GM20431 (cell line): ENCODE data around the gene PODXL.
"Not testable (repeated sequence)": the region's sequence is repeated elsewhere in the genome, so short reads cannot be mapped to it uniquely, and the experiment has no call there.

Experiments
- in situ Hi-C: fragments of 300-500 bp; cut with MseI, MboI; formaldehyde crosslinking; loops from one replicate; pipeline ENCODE4 v1.15.0; 2020; ENCODE audit warnings: low sequenced_read_pairs; ENCODE audit not compliant: unreplicated experiment

The PODXL gene

DNA sequence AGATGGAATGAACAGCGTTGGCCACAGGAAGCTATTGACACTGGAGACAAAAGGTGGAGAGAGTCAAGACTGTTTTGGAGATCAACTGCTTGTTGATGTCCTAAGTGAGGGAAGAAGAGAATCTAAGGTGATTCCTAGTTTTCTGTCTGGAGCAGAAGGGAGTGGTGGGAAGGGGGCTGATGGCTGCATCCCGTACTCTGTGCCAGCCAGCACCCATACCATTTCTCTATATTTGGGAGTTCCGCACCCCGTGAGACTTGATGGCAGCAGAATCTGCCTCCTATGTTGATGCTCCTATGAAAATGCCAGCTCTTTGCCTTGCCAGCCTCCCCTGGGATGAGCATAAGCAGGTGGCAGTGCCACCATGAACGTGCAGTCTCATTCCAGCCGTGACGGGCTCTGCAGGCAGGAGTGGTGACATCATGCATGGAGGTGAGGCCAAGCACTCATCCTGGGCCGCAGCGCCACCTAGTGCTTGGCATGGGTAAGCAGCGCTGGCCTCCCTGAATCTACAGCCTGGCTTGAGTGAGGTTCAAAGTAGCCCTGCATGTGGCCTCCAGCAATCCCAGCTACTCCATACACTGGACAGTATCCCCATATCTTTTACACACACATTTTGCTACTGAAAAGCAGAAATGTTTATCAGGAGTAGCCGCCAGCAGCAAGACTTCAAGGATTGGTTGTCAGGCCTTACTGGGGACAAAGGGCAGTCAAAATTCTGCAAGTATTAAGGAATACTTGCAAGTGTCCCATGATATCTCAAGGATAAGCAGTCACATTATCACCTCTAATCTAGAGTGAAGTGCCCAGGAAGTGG lies 43.0 kb downstream of the PODXL start:
- in situ Hi-C loops, result no loop called here

DNA sequence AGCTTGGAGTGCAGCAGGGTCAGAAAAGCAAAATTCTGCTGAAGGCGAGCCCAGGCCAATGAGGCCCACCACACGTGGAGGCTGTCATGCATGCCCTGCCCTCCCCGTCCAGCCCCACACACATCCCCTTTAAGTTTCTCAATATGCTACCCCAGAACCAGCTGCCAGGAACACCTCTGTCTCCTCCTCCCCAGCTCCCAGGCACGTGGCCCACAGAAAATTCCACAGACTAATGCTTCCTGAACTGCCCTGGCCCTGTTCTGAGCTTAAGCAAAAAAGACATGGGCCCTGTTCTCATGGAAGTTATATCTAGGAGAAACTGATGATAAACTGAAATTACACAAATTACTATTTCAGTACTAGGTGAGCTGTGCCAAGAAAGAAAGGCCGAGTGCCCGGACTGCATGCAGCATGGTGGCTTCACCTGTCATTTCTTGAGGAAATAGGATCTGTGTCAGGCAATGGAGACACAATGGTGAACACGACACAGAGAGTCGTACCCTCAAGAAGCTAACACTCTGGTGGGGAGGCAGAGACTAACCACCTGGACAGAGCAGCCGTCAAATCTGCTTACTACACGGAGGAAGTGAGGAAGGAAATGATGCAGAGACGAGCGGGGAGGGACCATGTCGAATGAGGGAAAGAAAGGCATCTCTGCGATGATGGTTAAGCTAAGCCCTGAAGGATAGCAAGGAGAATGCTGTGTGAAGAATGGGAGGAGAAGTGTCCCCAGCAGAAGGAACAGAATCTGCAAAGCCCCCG lies 44.5 kb downstream of the PODXL start:
- in situ Hi-C loops, result no loop called here

DNA sequence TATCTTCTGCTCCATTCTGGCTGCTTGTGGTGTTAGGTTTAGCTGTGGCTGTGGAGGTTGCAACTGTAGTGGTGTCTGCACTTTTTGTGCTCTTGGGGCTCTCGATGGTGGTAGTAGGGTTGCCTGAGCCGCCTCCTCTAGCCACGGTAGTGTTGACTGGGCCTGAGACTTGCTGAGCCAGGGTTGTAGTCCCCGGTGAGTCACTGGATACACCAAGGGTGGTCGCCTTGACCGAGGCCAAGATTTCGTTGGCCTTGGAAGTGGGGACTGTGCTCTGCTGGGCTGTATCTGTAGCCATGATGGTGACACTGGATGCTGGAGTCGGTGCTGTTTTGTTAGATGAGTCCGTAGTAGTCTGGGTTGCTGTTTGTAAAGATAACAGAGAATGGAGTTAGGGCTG lies 45.4 kb downstream of the PODXL start:
- in situ Hi-C loops, result no loop called here

DNA sequence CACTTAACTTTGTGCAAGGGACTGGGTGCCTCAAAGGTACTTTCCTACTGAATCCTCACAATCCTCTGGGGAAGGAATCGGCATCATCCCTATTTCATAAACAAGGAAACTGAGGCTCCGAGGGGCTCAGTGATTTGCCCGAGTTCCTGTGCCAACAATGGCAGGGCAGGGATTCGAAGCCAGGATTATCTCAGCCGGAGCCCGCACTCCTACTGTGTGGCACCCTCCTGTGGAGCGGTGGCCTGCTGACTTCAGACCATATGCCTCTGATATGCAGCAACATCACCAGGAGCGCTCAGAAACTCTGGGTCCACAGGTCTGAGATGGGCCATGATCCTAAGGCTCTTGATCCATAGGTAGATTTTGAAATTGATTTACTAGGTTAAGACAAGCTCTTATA lies 46.6 kb downstream of the PODXL start:
- in situ Hi-C loops, result no loop called here

DNA sequence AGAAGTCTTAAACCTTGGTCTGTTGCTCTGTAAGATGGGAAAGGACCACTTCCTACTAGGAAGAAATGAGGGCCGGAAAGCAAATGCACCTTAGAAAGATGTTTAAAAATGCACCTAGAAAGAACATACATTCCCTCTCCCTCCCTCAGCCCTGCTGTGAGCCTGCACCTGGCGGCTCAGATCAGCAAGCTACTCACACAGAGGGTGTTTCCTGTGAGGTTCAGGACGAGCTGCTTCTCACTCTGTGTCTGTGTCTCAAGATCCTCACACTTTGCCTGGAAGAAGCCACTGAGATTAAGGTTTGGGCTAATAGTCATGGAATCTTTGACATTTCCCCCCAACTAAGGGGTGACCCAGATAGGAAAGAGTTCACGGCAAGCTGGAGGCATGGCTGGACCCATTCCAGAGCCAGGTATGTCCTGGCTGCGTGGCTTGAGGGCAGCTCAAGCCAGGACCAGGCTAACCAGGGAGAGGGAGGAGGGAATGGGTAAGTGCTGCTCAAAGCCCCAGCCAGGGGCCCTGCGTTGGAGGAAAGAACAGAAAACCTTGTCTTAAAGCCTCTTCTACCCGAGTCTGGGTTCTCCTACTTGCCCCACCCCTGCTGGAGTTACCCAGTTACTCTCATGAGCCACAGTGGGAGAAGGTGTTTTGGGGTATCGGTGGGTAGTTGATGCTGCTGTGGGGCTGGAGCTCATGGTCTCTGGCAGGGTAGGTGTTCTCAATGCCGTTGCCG lies 47.5 kb downstream of the PODXL start:
- in situ Hi-C loops, result no loop called here

DNA sequence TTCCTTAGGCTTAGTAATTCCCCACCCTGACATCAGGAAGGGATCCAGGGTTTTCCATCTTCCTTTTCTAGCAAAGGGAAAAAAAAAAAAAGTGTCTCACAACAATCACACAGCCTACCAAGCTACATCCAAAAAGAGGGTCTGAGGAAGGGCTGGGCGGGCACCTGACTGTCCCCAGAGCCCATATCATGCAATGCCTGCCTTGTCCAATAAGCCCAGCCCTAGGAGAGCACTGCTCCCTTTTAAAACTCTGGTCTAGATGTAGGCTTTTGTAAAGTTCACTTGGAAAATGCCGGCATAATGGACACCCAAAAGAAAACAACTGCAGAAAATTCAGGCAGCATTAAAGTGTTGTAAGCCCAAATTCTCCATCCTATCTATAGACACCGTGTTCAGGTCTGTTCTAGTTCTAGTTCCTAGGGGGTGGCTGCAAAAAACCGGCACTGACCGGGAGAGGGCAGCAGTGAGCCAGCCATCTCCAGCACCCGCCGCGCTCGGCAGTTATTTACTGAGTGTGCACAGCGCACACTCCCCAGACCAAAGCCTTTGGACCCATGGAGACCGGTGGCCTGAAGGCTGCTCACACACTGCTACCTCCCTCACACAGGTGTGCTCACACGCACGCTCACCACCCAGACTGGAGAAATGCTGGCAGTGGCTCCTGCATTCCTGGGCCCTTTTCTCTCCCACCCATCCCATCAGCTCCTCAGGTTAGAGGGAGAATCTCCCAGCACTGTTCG lies 48.7 kb downstream of the PODXL start:
- in situ Hi-C loops, result no loop called here

DNA sequence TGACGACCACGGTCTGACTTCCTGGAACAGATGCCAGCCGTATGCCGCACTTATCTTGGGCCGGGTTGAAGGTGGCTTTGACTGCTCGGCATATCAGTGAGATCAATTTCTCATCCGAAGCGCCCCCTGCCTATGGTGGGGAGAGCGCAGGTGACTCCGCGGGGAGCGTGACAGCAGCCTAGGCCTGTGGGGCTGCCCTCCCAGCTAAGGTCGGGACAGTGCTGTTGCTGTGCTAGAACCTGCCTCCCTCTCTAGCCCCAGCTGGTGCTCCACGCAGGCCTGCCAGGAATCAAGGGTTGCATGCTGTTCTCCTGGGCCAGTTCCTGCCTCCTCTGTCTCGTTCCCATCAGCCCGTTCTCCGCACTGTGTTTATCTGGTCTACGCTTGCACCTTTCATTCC lies 49.8 kb downstream of the PODXL start:
- in situ Hi-C loops, result no loop called here

DNA sequence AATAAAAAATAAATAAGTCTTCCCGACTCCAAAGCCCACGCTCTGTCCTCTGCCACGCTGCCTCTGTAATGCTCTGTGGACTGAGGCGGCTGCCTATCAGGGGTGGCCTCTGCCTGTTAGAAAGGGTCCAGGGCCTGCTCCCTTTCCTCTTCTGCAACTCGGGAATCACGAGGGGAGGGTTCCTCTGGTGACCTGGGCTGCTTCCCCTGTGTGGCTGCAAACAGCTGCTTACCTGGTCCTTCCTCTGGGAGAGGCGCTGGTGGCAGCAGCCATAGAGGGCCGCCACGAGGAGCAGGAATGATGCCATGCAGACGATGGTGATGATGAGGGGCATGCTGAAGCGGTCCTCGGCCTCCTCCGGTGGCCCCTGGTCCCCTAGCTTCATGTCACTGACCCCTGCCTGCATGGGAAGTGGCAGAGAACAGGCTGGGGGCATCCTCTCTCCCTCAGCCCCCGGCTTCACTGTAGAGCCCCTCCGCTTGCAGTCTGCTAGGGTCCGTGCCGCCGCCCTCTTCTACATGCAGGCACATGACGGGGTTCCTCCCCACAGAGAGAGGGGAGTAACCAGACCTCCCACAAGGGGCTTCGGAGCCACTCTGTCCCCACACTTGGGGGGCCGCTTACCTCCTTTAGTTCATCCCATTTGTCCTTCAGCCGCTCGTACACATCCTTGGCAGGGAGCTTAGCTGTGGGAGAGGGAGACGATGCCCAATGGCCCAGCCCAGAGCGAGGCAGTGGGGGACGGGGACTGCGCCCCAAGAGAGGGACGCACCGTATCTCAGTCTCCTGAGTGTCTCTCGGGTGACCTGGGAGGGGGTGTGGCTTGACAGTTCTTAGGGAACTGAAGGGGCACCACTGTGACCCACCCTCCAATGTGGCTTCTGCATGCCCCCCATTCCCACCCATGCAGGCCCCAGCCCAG lies 50.5 kb downstream of the PODXL start:
- in situ Hi-C loops, result no loop called here

DNA sequence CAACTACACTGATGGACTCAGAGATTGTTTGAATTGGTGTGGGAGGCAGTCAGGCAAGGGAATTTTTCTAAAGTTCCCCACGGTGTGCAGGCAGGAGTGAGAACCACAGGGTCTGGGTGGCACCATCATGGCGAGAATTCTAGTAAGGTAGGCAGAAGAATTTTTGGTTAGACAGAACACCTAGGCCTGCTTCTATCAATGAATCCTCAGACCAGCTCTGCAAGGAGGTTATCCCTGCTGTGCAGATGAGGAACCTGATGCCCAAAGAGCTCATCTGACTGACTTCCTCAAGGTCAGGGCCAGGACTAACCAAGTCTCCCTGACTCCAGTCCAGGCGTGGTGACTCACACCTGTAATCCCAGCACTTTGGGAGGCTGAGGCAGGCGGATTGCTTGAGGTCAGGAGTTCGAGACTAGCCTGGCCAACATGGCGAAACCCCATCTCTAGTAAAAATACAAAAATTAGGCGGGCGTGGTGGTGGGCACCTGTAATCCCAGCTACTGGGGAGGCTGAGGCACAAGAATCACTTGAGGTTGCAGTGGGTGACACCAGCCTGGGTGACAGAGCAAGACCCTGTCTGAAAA lies 51.3 kb downstream of the PODXL start:
- in situ Hi-C loops, result not testable (repeated sequence)

DNA sequence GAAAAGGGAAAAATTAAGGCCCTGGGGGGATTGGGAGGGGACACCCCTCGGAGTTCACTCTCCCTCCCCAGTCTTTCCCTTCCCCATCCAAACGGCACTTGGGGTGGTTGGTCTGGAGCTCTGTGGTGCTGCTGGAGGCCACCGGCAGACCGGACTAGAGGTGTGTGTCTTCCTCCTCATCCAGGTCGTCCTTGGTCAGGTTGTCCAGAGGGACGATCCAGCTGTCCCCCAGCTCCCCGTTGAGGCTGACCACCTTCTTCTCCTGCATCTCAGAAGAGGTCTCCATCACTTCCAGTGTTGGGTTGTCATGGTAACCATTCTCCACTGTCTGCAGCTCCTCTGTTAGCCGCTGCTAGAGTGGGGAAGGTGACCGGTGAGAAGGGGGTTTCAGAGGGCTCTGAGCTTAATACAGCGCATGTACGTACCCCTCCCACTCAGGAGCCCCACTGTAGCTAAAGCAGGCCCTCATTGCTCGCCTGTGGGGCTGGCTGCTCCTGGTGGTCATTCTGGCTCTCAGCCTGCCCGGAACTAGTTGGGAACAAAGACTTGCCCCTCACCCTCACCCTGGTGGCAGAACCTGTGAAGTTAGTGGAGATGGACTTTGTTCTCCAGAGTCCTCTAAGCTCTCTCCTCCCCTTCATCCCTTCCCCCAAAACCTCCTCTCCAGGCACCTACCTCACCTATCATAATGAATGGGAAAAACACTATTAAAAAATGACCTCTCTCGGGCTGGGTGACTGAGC lies 52.1 kb downstream of the PODXL start:
- in situ Hi-C loops, result no loop called here

DNA sequence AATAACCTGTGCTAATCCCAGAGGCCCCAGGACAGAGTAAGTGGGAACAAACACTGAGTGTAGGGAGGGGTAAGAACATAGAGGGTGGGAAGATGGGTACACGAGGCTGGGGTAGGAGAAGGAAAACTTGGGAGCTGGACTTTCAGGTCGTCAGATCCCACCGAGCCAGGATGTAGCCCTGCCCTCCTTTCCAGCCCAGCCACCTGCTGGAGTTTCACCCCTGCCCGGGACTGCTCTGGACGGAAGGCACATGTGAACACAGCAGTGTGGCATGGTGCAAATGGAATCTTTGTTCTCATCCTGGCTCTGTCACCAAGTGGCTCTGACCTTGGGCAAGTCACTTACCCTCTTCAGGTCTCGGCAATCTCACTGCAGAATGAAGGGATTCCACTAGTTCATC lies 52.8 kb downstream of the PODXL start:
- in situ Hi-C loops, result no loop called here

DNA sequence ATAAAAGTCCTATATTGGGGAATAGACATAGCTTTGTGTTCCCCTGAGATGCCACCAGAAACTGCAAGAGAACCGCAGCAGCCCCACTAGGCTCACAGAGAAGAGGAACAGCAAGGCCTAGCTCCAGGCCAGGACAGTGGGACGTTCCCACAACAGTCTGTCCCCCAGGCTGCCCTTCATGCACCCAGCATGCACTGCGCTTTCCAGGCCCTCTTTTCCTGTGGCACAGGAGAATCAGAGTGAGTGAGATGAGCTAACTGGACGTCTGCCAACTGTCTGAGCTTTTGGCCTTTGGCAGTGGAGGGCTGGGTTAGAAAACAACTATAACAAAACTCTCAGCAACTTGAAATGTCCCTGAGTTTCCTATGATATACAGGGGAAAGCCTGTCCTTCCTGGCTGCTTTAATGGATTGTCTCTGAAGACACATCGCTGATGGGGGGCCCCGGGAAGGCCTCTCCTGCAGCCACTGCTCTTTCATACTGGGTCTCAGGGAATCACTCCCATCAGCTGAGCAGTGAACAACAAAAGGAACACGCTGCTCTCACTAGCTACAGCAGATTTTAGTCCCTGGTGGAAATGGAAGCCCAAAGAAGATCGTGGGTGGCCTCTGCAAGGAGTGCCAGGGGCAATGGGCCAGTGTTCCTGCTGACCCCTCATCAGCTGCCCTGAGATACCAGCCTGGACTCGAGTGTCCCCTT lies 53.5 kb downstream of the PODXL start:
- in situ Hi-C loops, result no loop called here

DNA sequence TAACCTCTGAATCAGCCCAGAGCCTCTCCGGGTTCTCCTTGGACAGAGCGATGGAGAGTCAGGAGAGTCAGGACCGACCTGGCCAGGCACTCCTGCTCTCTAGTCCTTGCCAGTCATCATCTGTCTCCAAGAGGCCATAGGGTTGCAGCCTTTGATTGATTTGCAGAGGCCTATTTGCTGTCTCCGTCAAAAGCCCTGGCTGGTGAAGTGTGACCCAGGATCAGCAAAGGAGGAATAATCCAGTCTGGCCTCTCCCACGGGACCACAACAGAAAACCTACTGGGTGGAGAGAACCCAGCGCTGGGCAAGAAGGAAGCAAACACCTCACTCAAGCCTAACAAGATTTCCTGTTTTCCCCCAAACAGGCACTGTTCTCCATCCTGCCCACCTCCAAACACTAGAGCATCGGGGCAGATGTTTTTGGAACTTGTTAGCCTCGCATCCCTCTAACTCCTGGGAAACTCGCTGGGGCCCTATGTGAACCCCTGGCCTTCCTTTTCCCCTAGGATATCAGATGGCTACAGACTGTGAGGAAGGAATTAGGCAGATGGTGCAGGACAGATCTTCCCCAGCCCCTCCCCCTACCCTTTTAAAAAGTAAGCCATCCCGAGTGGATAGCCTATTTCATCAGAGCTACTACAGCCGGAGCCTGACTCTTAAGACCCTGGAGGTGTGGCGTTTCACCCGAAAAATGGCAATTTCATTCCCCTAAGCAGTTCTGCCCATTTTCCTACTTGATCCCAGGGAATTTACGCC lies 54.3 kb downstream of the PODXL start:
- in situ Hi-C loops, result no loop called here

DNA sequence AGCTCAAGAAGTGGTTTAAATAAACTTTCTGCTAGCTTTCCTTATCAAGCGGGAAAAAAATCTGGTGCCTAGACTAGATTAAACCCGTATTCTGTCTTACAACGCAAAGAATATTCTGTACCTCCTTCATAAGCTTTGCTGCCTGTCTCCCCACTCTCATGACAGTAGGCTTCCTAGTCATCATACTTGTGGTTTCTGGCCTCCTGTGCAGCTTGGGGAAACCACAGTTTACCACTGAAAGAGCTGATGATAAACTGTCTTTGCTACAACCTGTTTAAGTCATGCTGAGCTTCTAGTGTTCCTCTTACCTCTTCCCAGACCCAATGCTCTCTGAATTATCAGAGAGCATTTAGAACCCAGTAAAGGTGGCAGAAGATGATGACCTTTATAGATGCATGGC lies 55.0 kb downstream of the PODXL start:
- in situ Hi-C loops, result no loop called here

DNA sequence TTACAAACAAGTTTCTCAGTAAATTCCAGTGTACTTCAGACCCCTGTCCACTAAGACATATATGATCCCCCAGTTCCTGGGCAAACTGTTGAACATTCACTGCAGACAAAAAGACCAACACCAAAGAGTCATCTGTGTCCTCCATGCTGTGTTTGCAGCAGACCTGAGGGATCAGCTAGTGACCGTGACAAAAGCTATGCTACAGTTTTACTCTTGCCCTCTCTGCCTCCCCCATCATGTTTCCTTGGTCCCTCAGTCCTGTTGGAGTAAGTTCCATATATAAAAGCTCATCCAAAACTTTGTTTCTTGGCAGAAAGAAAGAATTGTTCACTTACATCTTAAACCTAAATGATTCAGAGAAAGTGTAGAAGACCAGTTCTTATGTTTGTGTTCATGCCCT lies 56.1 kb downstream of the PODXL start:
- in situ Hi-C loops, result no loop called here

DNA sequence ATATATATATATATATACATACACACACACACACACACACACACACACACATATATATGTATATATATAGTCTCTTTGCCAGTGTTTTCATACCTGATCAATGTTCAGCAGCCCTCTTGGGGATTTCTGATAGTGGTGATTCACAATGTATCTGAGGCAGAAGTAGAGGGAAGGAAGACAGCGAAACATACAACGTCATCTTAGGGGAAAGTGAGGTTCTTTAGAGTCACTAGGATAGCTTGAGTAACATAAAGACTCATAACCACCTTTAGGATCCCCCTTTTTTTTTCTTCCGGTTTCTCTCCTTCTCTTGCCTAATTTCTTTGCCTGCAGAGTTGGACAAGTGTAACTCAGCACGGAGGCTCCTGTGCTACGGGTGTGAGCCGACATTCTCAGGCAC lies 56.6 kb downstream of the PODXL start:
- in situ Hi-C loops, result no loop called here
